GM23338 (cell line): ENCODE results near the gene MPDU1.

Experiments used
- EZH2phosphoT487 ChIP-seq: fragments of 200-600 bp; sonication (generic); IDR thresholded peaks from one replicate; pipeline ENCODE4 v1.8.1; 2018; ENCODE audit warnings: antibody characterized with exemption; ENCODE audit not compliant: unreplicated experiment
- POLR2AphosphoS5 ChIP-seq: IDR thresholded peaks from 2 replicates; pipeline ENCODE4 v1.6.1; 2016; ENCODE audit warnings: antibody characterized with exemption, low read depth
- TF ChIP-seq, protein P1 (sequence below): IDR thresholded peaks from one replicate; pipeline ENCODE4 v1.6.1; 2018; ENCODE audit warnings: antibody characterized with exemption; ENCODE audit not compliant: unreplicated experiment
- TF ChIP-seq, protein P2 (sequence below), 2 experiments: fragments of 200-600 bp in 1 of 2; sonication (generic) in 1 of 2; conservative IDR thresholded peaks; 2 replicates each; pipeline versions ENCODE4 v1.5.1 to v1.6.1; 2016 to 2017; ENCODE audit warnings: antibody characterized with exemption in 2 of 2, low read depth in 2 of 2, mild to moderate bottlenecking in 2 of 2, moderate library complexity in 1 of 2

DNA sequence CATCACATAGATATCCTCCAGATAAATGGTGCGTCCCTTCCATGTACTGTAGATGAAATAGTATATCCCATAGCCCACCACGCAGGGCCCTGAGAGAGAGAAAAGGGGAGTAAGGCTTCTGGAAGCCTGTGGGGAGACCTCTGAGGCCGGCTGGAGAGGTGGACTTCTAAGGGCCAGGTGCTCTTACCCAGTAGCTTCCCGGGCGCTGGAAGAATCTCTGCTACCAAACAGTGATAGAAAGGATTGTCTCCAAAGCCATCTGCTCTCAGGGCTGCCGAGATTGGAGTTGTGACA is 43.3 kb downstream of the MPDU1 start:
- TF ChIP-seq, protein P1, sequence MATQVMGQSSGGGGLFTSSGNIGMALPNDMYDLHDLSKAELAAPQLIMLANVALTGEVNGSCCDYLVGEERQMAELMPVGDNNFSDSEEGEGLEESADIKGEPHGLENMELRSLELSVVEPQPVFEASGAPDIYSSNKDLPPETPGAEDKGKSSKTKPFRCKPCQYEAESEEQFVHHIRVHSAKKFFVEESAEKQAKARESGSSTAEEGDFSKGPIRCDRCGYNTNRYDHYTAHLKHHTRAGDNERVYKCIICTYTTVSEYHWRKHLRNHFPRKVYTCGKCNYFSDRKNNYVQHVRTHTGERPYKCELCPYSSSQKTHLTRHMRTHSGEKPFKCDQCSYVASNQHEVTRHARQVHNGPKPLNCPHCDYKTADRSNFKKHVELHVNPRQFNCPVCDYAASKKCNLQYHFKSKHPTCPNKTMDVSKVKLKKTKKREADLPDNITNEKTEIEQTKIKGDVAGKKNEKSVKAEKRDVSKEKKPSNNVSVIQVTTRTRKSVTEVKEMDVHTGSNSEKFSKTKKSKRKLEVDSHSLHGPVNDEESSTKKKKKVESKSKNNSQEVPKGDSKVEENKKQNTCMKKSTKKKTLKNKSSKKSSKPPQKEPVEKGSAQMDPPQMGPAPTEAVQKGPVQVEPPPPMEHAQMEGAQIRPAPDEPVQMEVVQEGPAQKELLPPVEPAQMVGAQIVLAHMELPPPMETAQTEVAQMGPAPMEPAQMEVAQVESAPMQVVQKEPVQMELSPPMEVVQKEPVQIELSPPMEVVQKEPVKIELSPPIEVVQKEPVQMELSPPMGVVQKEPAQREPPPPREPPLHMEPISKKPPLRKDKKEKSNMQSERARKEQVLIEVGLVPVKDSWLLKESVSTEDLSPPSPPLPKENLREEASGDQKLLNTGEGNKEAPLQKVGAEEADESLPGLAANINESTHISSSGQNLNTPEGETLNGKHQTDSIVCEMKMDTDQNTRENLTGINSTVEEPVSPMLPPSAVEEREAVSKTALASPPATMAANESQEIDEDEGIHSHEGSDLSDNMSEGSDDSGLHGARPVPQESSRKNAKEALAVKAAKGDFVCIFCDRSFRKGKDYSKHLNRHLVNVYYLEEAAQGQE: no peak
- TF ChIP-seq POLR2AphosphoS5 (no peak), EZH2phosphoT487 (no peak)
- TF ChIP-seq, protein P2, sequence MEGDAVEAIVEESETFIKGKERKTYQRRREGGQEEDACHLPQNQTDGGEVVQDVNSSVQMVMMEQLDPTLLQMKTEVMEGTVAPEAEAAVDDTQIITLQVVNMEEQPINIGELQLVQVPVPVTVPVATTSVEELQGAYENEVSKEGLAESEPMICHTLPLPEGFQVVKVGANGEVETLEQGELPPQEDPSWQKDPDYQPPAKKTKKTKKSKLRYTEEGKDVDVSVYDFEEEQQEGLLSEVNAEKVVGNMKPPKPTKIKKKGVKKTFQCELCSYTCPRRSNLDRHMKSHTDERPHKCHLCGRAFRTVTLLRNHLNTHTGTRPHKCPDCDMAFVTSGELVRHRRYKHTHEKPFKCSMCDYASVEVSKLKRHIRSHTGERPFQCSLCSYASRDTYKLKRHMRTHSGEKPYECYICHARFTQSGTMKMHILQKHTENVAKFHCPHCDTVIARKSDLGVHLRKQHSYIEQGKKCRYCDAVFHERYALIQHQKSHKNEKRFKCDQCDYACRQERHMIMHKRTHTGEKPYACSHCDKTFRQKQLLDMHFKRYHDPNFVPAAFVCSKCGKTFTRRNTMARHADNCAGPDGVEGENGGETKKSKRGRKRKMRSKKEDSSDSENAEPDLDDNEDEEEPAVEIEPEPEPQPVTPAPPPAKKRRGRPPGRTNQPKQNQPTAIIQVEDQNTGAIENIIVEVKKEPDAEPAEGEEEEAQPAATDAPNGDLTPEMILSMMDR (conservative IDR thresholded peaks at IDR 0.05; ENCODE audit: low read depth in 2 of 2): no peak
